NCI-H446 treated with DMSO at 0.1 percent for 48 hours (cell line): Measurements from ENCODE around the gene UBE2V1.

Experiments used
- DNase-seq: peaks from one replicate; lab custom pipeline; 2025; lab: John Stamatoyannopoulos, UW

The UBE2V1 gene

GRCh38 chr20:50062006-50062838 lies 50.7 kb downstream of the UBE2V1 start:
- DNase-seq: no peak

GRCh38 chr20:50061151-50062005 lies 51.6 kb downstream of the UBE2V1 start:
- no peak for DNase-seq

- no peak for DNase-seq
Observed at GRCh38 chr20:50058662-50059402, 54.1 kb downstream of the UBE2V1 start.

- DNase-seq: no peak
Observed at GRCh38 chr20:50057714-50058053, 55.3 kb downstream of the UBE2V1 start.

GRCh38 chr20:50056951-50057713 lies 55.8 kb downstream of the UBE2V1 start:
- no peak for DNase-seq

- no peak for DNase-seq
Observed at GRCh38 chr20:50056408-50056926, 56.5 kb downstream of the UBE2V1 start.

GRCh38 chr20:50055524-50056083 lies 57.3 kb downstream of the UBE2V1 start:
- no peak for DNase-seq

GRCh38 chr20:50054626-50055511 lies 58.1 kb downstream of the UBE2V1 start:
- DNase-seq: no peak

- DNase-seq: no peak
Observed at GRCh38 chr20:50054231-50054547, 58.8 kb downstream of the UBE2V1 start.

GRCh38 chr20:50053362-50054230 lies 59.4 kb downstream of the UBE2V1 start:
- no peak for DNase-seq

- no peak for DNase-seq
Observed at GRCh38 chr20:50052550-50053361, 60.2 kb downstream of the UBE2V1 start.

GRCh38 chr20:50050660-50051308 lies 62.2 kb downstream of the UBE2V1 start:
- no peak for DNase-seq

- no peak for DNase-seq
Observed at GRCh38 chr20:50050214-50050613, 62.7 kb downstream of the UBE2V1 start.

- no peak for DNase-seq
Observed at GRCh38 chr20:50049442-50050026, 63.4 kb downstream of the UBE2V1 start.

- no peak for DNase-seq
Observed at GRCh38 chr20:50048420-50049166, 64.4 kb downstream of the UBE2V1 start.

GRCh38 chr20:50044353-50044960 lies 68.5 kb downstream of the UBE2V1 start:
- DNase-seq: no peak
